Measurements from ENCODE around the gene CRHR1.

CRHR1 gene

GRCh38 chr17:45839442-45839841 is 55.3 kb downstream of the CRHR1 start:
- TF ChIP-seq CTCF (IDR thresholded peaks at IDR 0.05): no peak
- Mint-ChIP-seq H3K9me3 (no peaks in the 10 kb centered on the region), H3K36me3 (ENCODE audit: low read depth) (no peaks in the 10 kb centered on the region)

GRCh38 chr17:45841186-45841585 is 57.1 kb downstream of the CRHR1 start:
- H3K27ac Mint-ChIP-seq: no peak overlapping the region
- peaks cover 10% of the 10 kb centered on the region for H3K27me3 Mint-ChIP-seq (ENCODE audit: low read depth, poor library complexity)
- DNase-seq: no peak
- H3K36me3 Mint-ChIP-seq (ENCODE audit: low read depth): no peaks in the 10 kb centered on the region
- H3K4me3 Mint-ChIP-seq: no peak overlapping the region
- TF ChIP-seq CTCF (IDR thresholded peaks at IDR 0.05): no peak
- no peaks in the 10 kb centered on the region for H3K9me3 Mint-ChIP-seq
- H3K4me1 Mint-ChIP-seq: no peaks in the 10 kb centered on the region

More at GRCh38 chr17:45839442-45839841, 55.3 kb downstream of the CRHR1 start:
- Mint-ChIP-seq H3K27ac (no peak overlapping the region), H3K4me3 (no peak overlapping the region), H3K4me1 (no peaks in the 10 kb centered on the region), H3K27me3 (ENCODE audit: low read depth, poor library complexity) (peaks cover 10% of the 10 kb centered on the region)
- no peak for DNase-seq

GRCh38 chr17:45841883-45842525 is 57.9 kb downstream of the CRHR1 start:
- DNase-seq: no peak
- no peaks in the 10 kb centered on the region for H3K36me3 Mint-ChIP-seq (ENCODE audit: low read depth)
- H3K27me3 Mint-ChIP-seq (ENCODE audit: low read depth, poor library complexity): peaks cover 10% of the 10 kb centered on the region
- H3K9me3 Mint-ChIP-seq: no peaks in the 10 kb centered on the region
- no peaks in the 10 kb centered on the region for H3K4me1 Mint-ChIP-seq
- no peak overlapping the region for H3K27ac Mint-ChIP-seq
- TF ChIP-seq CTCF (IDR thresholded peaks at IDR 0.05): no peak
- no peak overlapping the region for H3K4me3 Mint-ChIP-seq

GRCh38 chr17:45843722-45844121 is 59.6 kb downstream of the CRHR1 start:
- no peak overlapping the region for H3K4me3 Mint-ChIP-seq
- no peak for DNase-seq
- peaks cover 16% of the 10 kb centered on the region for H3K27me3 Mint-ChIP-seq (ENCODE audit: low read depth, poor library complexity)
- no peaks in the 10 kb centered on the region for H3K9me3 Mint-ChIP-seq
- H3K36me3 Mint-ChIP-seq (ENCODE audit: low read depth): no peaks in the 10 kb centered on the region
- no peak overlapping the region for H3K27ac Mint-ChIP-seq
- H3K4me1 Mint-ChIP-seq: no peaks in the 10 kb centered on the region
- TF ChIP-seq CTCF (IDR thresholded peaks at IDR 0.05): no peak

- no peak within 1 kb of the TSS for H3K27ac Mint-ChIP-seq
- H3K4me3 Mint-ChIP-seq: no peak within 1 kb of the TSS
- no peaks in the 10 kb centered on the region for H3K36me3 Mint-ChIP-seq (ENCODE audit: low read depth)
- DNase-seq: no peak
- H3K27me3 Mint-ChIP-seq (ENCODE audit: low read depth, poor library complexity): peaks cover 13% of the 10 kb centered on the region
- H3K4me1 Mint-ChIP-seq: no peaks in the 10 kb centered on the region
- H3K9me3 Mint-ChIP-seq: no peaks in the 10 kb centered on the region
- TF ChIP-seq CTCF (IDR thresholded peaks at IDR 0.05): no peak
These were observed 60.7 kb downstream of the CRHR1 start, which contains the start of gene SPPL2C for GRCh38 chr17:45844695-45845375. Gene SPPL2C (plus strand): TSS chr17:45844881. CDS start chr17:45844907, 26 bp downstream.
